HT1080 (cell line): Measurements from ENCODE around the gene COL20A1. TPM values are rescaled to one million over a fixed set of nuclear protein-coding genes. Genes with fewer than 3 reads are reported as not detected.
"Not testable (repeated sequence)": the region's sequence is repeated elsewhere in the genome, so short reads cannot be mapped to it uniquely, and the experiment has no call there.

ENCODE experiments used
- DNase-seq: peaks from one replicate; pipeline ENCODE4 v3.0.0-alpha.2; 2015; ENCODE audit warnings: low read depth
- small RNA-seq: library from RNA; depleted of rRNA; stranded (forward); fragments of <200 nt; gene quantifications from one replicate; pipeline ENCODE3, GENCODE V24; 2014
- total RNA-seq: library from RNA; depleted of rRNA; stranded (reverse); fragments of >200 nt; shearing (Covaris generic); gene quantifications from 2 replicates; pipeline ENCODE4 v1.2.3, GENCODE V29; 2014; rRNA removed

COL20A1 gene
- total RNA-seq, 1 experiment from 2014 or later: not detected

DNA sequence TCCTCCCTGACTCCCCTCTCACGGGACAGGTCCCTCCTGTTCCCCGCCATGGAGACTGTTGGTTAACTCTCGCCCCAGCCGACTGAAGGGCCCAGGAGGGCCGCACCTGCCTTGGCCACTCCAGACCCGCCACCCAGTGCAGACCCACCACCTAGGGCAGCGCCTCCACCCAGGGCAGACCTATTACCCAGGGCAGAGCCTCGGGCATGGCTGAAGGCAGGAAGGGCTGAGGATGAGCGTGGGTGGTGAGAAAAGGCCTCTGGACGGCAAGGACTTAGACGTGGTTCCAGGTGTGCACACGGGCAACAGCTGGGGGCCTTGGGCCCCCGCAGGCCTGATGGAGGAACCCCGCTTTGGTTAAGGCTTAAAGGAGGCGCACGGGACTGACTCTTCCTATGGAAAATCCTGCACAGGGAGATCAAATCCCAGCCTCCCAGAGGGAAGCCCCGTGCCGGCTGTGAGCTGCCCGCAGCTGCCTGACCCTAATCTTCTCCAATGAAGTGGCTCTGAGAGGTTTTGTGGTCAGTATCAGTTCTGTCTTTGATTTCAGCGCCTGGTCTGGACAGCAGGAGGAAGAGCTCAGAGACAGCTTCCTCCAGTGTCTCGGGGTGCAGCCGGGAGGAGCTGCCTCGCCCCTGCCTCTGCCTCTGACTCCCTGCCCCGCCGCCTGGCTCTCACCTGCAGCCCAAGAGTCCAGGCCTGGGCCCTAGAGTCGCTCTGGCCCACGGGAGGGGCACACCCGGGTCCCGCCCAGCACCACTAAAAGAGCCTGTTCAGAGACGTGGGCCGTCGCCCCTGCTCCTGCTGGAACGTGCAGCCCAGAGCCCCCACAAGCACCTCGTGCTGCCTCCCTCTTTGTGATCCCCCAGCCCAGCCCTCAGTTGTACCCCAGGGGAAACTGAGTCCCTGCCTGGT is 80.2 kb downstream of the COL20A1 start:
- DNase-seq: no peak

DNA sequence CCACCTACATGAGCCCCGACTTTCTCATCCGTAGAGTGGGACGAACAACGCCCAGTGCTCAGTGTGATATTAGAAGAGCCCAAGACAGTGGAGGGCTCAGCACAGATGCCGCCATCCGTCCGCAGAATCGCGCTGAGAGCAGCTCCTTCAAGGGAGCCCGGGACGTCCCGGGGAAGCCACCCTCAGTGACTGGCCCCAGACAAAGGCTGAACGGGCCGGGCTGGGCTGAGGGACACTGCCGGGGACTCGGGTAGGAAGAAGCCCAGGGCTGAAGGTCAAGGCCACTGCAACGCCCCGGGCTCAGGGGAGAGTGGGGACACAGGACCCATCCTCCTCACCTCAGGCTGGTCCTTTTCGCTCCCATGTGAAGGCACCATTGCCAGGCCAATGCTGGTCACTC is 81.0 kb downstream of the COL20A1 start:
- no peak for DNase-seq

DNA sequence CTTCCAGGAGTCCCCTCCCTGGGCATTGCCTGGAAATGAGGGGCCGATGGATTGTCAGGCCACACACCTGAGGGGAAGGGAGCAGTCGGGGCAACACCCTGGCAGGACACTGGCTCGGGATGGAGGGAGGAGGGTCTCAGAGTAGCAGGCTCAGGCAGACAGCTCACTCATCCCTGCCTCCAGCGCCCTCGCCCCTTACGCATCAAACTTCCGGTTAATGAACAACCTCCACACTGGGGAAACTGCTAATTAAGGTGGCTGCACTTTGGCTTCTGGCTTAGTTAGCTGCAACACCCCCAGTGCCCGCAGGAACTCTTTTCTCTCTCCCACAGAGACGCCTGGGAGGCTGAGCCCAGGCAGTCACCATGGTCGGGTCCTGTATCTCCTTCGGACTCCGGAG is 81.5 kb downstream of the COL20A1 start:
- no peak for DNase-seq

DNA sequence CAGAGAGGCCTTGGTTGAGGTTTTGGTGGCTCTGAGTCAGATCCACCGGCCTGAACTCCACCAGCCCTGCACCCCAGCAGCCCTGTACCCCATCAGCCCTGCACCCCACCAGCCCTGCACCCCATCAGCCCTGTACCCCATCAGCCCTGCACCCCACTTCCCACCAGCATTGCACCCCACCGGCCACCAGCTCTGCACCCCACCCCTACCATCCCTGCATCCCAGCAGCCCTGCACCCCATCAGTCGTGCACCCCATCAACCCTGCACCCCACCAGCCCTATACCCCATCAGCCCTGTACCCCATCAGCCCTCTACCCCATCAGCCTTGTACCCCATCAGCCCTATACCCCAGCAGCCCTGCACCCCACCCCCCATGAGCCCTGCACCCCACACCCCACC is 82.5 kb downstream of the COL20A1 start:
- DNase-seq: no peak

DNA sequence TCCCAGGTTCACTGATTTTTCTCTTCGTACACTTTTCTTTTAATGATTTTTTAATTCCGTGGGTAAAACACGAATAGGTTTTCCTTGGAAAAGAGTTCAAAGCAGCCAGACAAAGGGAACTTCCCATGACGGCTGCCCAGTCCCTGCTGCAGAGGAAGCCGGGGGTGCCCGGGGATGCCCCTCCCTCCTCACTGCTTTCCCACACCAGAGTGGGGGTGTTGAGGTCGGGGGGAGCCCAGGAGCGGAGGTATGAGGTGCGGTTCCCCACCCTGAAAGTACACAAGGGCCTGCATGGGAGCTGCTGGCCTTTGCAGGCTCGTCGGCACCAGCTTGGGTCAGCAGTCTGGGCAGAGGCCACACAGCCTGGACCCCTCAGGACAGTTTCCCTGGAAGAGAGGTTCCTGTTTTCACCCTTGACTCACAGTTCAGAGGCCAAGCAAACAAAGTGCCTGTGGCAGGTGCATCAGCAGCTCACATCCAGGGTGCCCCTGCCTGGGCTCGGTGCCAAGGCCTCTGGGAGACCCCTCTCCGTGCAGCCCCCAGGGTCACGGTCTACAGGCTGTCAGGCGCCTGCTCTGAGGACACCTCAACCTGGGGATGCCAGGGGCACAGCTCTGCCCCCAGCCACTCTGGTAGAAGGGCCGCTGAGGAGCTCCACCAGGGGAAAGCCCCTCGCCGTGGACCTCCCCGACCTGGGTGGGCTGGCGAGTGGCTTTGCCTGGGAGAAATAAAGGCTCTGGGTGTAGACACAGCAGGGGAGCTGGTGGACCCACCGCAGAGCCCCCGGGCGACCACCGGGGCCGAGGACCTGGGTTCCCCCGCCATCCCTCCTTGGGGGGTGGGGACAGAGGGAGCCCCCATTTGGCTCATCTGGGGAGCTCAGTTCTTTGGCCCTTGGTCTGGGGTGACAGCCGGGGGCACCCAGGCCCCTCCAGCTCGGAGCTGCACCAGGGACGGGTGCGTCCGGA is 83.6 kb downstream of the COL20A1 start:
- no peak for DNase-seq

DNA sequence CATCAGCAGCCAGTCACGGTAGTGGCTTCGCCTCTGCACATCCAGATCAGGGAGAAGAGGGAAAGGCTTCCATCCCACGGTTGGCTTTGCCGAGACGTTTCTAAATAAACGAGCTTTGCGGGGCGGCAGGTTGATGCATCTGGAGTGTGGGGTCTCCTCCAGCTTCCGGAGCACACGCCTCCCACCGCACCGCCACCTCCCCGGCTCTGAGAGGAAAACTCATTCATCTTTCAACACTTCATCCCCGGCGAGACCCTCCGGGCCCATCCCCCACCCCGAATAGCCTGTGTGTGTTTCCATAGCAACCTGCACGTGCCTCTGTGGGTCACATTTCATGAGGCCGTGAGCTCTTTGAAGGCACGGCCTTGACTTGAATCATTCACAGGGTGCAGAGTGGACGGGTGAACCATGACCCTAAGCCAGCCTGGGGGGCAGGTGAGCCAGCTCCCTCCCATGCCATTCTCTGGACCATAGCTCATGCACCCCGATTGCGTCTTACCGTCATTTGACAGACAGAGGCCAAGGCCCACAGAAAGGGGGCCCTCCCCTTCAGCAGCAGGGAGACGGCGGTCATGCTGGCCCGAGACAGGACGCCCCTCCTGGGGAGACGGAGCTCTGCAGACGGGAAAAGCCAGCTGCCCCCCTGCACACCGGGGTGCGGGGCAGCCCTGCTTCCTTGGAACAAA is 84.4 kb downstream of the COL20A1 start:
- no peak for DNase-seq

DNA sequence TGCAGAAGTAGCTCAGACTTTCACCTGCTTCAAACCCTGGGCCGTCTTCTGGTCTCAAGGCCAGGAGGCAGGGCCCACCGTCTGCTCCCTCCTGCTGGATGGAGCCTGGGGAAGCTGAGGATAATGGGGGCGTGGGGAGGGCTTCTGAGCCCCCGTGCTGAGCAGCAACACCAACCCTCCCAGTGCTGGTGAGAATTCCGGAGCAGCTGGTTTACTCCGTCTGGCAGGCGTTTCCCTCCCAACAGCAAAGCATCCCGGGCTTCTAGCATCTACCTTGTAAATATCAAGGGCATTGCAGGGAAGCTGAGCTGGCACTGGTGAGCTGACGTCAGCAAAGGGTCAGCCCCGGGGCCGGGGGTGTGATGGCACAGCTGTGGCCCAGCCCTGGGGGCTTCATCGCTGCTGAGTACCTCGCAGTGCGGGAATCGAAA is 85.0 kb downstream of the COL20A1 start:
- no peak for DNase-seq

DNA sequence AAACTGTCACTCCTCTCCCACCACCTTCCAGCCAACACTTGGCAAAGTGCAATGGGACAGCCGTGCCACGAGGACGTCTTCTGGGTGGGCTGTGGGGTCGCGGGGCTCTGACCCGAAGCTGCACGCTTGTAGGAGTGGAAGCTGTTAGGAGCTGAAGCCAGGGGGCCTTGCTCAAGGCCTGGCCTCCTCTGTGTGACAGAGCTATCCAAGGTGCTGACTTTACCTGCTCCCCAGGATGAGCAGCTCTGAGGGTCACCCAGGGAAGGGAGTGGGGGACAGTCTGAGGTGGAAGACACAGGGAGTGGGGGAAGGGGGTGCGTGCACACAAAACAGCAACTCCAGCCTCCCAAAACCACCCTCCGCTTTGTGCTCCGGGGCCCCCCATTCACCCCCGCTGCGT is 85.6 kb downstream of the COL20A1 start:
- no peak for DNase-seq

DNA sequence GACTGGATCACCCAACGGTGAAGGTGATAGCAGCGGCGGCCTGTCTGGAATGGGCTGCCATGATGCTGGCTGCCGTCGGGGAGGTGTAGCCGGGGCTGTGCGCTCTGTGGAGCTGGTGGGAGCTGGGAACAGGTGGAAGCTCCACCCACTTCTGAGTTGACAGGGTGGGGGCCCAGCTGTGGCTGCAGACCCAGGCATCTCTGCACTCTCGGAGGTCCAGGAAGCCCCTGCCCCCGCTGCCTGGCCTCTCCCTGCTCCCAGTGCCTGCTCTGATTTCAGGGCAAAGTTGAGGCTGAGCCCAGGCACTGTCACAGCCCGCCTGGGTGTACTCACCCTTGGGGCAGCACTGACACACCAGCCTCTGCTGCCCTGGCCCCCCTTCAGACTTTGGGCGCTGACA is 86.3 kb downstream of the COL20A1 start:
- no peak for DNase-seq

DNA sequence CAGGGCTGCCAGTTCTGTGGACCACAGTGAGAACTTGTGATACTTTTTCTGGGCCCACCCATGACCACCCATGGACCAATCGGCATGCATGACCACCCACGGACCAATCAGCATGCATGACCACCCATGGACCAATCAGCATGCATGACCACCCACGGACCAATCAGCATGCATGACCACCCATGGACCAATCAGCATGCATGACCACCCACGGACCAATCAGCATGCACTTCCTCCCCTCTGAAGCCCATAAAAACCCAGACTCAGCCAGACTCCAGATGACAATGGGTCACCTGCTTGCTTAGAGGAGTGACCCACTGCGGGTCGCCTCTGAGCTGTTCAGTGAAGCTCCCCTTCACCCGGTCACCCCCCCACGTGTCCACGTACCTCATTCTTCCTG is 86.9 kb downstream of the COL20A1 start:
- not testable (repeated sequence) for DNase-seq

DNA sequence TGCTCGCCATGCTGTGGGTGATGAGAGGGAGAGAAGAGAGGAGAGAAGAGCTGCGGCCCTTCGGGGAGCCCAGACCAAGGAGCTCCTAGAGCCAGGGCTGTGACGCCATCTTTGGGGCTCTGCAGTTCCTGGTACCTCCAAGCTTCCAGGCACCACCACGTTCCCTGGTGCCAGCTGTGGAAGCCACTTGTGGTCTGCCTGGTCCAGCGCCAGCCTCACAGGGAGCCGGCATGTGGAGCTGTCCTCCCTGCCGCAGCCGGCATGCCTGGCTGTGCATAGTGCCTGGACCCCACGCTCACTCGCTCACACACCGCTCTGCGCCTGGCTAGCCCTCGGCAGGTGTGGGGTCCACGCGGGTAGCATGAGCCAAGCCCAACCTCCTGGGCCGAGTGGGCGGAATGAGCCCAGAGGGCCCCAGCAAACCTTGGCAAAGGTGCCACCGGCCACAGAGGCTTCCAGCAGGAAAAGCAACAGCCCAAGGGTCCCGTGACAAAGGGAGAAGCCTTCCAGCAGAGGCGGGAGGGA is 87.4 kb downstream of the COL20A1 start:
- DNase-seq: no peak

DNA sequence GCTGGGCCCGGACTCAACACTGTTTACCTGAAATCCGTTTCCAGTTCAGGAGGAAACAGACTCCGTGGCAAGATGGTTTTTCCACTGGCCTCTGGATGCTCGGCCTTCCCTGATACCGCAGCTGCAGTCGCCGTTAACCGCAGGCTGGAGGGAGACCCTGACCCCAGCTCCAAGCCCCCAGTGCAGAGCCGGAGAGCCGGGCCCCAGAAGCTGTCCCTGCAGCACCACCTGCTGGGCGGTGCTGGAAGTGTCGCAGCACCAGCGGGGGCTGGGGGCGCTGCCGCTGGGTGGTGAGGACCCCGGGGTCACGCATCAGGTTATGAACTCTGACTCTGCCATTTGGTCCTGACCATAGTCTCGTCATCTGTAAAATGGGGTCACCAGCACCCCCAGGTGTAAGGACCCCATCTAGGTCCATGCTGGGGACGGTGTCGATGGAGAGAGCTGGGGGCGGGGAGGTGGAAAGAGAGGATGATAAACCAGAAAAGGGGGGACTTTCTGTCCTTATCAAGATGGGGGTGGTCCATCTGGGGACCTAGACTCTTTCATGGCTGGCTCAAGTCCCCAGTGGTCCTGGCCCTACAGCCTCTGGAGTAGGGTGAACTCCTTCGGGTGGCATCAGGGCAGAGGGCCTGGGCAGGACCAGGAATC is 88.9 kb downstream of the COL20A1 start:
- no peak for DNase-seq

DNA sequence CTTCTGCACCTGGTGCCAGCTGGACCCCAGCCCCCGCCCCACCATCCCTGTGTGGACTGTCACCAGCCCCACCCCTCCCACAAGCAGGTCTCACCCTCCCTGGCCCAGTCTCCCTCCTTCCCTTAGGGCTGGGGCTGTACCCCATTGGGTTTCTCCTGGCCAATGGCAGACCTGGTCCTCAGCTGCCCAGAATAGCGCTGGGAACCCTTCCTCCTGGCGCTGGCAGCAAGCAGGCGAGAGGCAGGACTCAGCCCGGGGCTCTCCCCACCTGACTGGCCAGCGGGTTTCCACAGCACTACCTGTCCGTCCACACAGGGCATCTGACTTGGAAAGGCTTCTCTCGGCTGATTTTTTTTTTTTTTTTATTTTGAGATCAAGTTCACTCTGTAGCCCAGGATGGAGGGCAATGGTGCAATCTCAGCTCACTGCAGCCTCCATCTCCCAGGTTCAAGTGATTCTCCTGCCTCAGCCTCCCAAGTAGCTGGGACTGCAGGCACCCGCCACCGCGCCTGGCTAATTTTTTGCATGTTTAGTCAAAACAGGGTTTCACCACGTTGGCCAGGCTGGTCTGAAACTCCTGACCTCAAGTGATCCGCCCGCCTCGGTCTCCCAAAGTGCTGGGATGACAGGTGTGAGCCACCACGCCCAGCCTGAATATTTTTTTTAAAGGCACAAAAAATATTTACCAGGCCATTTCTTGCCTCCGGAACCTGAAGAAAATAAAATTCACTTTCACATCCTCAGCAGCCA is 89.7 kb downstream of the COL20A1 start:
- DNase-seq: no peak

DNA sequence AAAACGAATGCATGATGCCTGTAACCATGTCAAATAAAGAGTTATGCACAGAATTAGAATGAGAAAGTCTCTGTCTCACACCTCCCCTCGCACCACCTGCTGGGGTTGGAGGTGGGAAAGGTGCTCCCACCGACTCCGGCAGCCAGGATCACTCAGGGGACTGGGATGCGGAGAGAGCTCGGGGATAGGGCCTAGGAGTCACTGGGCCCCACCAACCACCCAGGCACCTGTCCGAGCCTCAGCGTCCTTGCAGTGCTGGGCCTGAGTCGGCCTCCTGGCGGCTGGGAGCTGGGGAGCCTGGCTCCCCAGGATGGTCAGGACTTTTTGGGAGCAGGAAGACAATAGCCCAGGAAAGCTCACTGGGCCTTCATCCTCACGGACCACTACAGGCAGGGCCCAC is 90.6 kb downstream of the COL20A1 start:
- no peak for DNase-seq

DNA sequence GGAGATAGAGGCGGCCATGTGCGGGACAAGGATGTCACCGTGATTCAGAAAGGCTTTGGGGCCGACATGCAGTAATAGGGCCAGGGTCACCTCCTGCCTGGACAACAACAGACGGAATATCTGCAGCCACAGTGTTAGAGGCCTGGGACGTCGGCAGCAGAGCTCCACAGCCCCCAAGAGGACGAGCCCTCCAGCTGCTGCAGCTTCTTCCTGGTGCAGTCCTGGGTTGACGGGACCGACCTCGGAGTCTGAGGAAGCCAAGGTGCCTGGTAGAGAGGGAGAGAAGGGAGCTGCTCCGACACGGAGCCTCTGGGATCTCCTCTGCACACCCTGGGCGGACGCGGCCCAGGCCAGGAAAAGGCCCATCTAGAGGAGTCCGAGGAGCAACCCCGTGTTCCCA is 91.3 kb downstream of the COL20A1 start:
- DNase-seq: no peak

Small RNAs within 50 kb of the gene (small RNA-seq; reads per million reads assigned to genes)
- 0.55 reads per million, percentile 57 among the genes with 10 or more reads in this experiment for gene MIR4326
- not detected for gene RNU6-994P

Other genes with a start within 250 kb of the COL20A1 start
- gene YTHDF1, start 77.1 kb upstream of the COL20A1 start, total RNA-seq: 22.4 and 35.1 TPM in 2 replicates
- gene BIRC7, start 57.3 kb upstream of the COL20A1 start, total RNA-seq: not detected in 2 replicates
- not detected in 2 replicates for gene NKAIN4, start 38.7 kb upstream of the COL20A1 start, total RNA-seq
- gene ARFGAP1, start 20.4 kb upstream of the COL20A1 start, total RNA-seq: 62.1 and 64.7 TPM in 2 replicates
- gene CHRNA4, start 68.2 kb downstream of the COL20A1 start, total RNA-seq: not detected in 2 replicates
- gene KCNQ2, start 179.5 kb downstream of the COL20A1 start, total RNA-seq: under 0.01 and 0.23 TPM in 2 replicates
- 203 and 276 TPM in 2 replicates for gene EEF1A2, start 205.9 kb downstream of the COL20A1 start, total RNA-seq
- 35.3 and 143 TPM in 2 replicates for gene PPDPF, start 227.6 kb downstream of the COL20A1 start, total RNA-seq
- gene PTK6, start 244.2 kb downstream of the COL20A1 start, total RNA-seq: not detected in 2 replicates